Iris pigment epithelial cell (primary cell): ENCODE data around the gene PMS2.
"Not testable (repeated sequence)": the region's sequence is repeated elsewhere in the genome, so short reads cannot be mapped to it uniquely, and the experiment has no call there.

Experiments used
- DNase-seq: peaks from one replicate; pipeline ENCODE4 v3.0.0-alpha.2; 2011; ENCODE audit warnings: low read depth

The PMS2 gene, protein sequence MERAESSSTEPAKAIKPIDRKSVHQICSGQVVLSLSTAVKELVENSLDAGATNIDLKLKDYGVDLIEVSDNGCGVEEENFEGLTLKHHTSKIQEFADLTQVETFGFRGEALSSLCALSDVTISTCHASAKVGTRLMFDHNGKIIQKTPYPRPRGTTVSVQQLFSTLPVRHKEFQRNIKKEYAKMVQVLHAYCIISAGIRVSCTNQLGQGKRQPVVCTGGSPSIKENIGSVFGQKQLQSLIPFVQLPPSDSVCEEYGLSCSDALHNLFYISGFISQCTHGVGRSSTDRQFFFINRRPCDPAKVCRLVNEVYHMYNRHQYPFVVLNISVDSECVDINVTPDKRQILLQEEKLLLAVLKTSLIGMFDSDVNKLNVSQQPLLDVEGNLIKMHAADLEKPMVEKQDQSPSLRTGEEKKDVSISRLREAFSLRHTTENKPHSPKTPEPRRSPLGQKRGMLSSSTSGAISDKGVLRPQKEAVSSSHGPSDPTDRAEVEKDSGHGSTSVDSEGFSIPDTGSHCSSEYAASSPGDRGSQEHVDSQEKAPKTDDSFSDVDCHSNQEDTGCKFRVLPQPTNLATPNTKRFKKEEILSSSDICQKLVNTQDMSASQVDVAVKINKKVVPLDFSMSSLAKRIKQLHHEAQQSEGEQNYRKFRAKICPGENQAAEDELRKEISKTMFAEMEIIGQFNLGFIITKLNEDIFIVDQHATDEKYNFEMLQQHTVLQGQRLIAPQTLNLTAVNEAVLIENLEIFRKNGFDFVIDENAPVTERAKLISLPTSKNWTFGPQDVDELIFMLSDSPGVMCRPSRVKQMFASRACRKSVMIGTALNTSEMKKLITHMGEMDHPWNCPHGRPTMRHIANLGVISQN

DNA sequence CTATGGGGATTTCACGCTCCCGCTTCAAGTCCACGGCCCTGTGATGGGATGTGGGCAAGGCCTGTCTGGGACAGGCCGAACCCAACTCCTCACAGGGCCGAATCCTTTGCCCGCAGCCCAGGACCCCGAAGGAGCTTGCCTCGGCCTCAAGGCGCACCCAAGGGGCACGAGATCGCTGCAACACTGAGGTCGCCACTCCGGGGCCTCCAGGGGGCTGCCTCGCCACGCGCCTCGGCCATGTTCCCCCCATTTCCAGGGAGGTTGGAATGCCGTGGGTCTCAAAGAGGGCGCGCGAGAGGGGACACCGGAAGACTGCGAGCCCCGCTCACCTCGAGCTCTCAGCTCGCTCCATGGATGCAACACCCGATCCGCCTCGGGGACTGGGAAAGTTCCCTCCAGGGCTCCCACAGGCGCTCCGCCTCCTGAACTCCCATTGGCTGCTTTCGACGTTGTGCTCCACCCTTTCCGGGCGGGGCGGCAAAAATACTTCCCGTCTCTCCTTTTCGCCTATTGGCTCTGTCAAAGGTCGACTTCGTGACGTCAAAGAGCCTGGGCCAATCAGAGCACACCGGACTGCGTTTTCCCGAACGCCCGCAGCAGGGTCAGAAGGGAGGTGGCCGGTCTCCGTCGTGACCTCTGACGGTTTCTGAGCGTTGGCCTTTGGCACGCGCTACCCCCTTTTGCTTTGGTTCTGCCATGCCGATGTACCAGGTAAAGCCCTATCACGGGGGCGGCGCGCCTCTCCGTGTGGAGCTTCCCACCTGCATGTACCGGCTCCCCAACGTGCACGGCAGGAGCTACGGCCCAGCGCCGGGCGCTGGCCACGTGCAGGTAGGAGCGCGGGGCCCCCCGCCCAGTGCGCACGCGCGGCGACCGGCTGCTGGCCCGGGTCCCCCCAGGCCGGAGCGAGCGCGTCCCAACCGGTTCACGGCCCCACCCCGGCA lies at the start of gene PMS2, which contains the start of gene AIMP2:
Gene PMS2 (minus strand): TSS at position 382 of the 944 bp plus-strand sequence. CDS start 30 bp downstream, at position 352.
Gene AIMP2 (plus strand): TSS at position 605 of the 944 bp plus-strand sequence. CDS start 92 bp downstream, at position 697.
- peak; percentile 99 for DNase-seq

DNA sequence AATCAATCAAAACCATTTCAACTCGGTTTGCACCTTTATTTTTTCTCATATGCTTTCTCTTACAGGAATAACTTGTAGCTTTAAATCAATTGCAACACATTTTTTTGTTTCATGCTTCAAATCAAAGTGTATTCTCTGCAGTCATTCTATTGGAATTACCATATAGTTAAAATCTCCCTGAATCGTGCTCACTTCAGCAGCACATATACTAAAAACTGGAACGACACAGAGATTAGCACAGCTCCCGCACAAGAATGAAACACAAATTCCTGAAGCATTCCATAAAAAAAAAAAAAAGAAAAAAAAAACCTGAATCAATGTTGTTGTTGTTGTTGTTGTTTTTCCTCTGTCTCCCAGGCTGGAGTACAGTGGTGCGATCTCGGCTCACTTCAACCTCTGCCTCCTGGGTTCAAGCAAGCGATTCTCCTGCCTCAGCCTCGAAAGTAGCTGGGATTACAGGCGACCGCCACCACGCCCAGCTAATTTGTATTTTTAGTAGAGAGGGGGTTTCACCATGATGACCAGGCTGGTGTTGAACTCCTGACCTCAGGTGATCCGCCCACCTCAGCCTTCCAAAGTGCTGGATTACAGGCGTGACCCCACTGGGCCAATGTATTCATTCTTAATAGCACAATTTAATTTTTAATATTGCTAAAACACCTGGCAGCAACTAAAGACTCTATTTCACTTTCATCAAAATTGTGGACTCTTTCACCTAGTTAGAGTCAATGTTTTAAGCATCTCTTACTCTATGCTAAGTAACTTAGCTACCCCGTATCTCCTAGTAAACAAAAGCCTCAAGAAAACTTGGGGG lies 48.7 kb upstream of the PMS2 start:
- peak; percentile 10 for DNase-seq

DNA sequence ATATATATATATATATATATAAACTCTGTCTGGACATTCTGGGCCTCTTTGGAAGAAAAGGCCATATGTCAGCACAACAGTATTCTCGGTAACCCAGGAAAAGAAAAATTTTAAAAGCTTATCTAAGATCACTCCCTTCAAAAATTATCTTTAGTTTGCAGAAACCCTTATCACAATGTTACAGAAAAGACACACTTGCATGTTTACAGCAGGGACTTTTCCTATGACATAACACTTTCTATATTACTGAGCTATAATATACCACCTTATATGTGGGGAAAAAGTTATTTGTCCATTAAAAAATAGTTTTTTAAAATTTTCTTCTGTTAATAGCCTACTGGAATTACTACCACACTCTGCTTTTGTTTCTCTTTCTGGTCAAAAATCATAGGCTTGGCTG lies 47.8 kb upstream of the PMS2 start:
- no peak for DNase-seq

DNA sequence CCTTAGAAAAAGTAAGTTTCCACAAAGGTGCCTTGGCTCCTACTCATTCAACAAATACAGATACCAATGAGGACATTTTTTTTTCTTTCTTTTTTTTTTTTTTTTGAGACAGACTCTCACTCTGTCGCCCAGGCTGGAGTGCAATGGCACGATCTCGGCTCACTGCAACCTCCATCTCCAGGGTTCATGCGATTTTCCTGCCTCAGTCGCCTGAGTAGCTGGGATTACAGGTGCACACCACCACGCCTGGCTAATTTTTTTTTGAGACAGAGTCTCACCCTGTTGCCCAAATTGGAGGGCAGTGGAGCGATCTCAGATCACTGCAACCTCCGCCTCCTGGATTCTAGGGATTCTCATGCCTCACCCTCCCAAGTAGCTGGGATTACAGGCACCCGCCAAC lies 42.3 kb upstream of the PMS2 start:
- not testable (repeated sequence) for DNase-seq

DNA sequence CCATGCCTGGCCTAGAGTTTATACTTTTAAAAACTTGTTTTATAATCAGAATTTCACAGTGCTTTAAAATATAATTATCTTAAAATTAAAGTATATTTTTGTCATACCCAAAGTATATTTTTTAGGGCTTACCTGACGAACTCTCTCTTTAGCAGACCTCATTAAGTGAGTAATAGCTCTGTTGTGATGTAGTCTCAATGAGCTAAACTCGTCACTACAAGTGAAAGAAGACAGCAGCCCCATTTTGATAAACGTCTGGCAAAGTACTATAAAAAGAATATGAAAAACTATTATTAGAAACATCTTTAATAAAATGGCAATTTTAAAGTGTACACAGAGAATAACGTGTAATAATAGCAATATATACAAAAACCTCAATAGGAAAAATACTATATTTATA lies 40.9 kb upstream of the PMS2 start:
- no peak for DNase-seq

DNA sequence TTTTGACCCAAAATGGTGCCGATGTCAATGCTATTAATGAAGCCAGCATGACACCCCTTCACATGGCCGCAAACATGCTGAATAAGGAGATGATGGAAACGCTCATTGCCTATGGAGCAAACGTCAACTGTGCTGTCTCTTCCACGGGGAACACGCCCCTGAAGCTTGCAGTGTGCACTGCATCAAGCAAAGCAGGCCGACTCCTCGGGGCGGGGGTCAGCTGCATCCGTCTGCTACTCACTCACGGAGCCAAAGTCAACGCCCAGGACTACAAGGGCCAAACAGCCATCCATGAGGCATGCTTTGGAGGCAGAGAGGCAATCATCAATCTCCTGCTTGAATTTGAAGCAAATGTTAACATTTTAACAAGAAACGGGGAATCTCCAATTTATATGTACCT lies 26.8 kb upstream of the PMS2 start:
- no peak for DNase-seq

DNA sequence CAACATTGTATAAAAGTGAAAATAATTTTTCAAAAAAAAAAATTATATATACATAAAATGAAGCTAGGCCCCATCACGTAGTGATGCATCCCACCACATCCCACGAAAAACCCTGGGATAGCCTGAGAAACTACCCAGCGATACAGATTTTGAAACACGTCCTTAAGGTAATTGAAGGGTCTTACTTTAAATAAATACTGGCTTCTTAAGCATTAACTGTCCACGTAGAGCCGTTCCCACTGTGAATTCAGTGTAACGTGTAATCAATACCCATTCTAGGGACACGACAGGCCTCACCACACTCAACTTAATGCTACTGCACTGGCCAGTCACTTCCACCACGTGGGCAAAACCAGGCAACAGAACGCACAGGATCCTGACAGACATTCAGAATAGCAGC lies 26.3 kb upstream of the PMS2 start:
- DNase-seq = no peak

DNA sequence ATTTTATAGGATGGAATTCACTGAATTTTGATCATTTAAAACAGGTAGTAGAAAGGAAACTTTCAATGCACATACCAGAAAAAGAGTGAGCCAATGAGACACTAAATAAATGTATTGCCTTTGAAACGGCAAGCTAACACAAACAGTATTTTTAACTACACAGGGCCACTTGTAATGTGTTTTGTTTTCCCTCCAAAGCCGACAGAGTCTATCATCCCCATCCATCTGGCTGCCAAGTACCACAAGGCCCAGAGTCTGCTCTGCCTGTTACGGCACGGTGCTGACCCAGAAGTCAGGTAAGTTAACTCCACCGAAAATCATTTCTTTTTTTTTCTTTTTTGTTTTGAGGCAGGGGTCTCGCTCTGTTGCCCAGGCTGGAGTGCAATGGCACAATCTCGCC lies 23.8 kb upstream of the PMS2 start:
- DNase-seq = no peak

DNA sequence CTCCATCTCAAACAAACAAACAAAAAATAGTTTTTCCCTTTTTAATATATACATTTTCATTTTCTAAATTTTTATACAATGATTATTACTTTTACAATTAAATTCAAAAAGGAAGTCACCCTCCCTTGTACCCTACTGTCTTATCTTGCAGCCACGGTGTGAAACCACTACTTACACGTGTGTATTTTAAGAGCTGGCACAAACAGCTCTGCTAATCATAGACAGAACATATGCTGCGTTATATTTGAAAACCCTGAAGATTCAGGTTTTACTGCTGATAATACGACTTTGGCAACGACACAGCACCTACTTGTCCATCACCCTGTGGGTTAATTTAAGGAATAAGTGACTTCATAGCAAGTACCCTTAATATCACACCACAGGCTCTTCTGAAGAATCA lies 23.3 kb upstream of the PMS2 start:
- DNase-seq = no peak

DNA sequence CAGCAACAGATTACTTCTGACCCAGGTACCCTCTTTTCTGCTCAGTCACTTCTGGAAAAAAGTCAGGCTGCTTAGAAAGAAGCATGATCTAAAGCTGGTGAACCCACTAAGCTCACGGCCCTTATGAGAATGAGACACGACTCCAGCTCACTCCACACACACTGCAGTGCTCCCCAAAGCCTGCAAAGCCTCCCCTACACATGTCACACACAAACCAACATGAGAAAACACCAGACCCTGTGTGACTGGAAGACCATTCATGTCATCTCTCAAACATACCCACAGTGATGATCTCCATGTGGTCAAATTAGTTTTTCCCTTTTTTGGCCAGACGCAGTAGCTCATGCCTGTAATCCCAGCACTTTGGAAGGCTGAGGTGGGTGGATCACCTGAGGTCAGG lies 22.7 kb upstream of the PMS2 start:
- no peak for DNase-seq

DNA sequence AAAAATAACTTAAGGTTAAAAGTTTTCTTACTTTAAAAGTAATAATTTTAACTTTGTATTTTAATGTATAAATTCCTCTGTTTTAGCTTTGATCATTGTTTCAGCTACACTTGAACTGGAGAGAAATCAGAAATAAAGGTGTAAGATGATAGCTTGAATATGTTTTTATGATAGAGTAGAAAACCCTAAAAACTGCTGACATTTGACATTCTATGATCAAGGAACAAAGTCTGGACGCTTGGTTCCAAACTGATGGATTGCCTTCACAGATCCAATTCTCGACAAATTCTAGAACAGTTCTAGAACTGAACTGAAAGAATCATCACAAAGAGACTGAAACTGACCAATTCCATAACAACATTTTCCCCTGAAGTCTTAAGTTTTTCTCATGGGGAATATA lies 22.1 kb upstream of the PMS2 start, which contains the start of gene ANKRD61:
Gene ANKRD61 (plus strand): TSS at position 389 of the 400 bp plus-strand sequence. CDS start 0 bp downstream, at position 389.
- no peak for DNase-seq

DNA sequence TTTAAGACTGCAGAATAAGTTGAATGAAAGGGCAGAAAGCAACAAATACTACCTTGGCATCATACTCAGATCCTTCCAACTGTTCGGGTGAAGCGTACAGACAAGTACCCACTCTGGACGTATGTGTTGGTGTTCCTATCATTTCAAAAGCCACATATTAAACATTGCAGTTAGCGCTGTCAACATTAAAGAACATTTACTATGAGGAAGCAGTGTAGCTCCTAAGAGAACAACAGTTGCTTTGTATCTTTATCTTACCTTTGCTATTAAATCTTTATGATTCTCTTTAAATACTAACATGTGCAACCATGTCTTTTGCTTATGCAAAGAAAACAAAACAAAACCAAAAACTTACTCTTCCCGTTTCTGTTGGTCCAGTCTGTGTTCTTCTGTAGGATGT lies 19.7 kb upstream of the PMS2 start:
- DNase-seq = no peak

DNA sequence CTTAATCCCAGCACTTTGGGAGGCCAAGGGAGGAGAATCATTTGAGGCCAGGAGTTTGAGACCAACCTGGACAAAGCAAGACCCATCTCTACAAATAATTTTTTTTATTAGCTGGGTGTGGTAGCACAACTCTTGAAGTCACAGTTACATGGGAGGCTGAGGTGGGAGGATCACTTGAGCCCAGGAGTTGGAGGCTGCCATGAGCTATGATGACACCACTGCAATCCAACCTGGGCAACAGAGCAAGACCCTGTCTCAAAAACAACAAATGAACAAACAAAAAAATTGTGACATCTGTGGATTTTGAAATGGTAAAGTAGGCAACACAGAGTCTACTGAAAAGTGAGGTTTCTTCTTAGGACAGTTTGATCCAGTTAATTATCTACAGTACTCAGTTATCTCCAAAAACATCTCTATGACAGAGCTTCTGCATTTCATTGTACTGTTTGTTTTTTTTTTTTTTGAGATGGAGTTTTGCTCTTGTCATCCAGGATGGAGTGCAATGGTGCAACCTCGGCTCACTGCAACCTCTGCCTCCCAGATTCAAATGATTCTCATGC lies 19.0 kb upstream of the PMS2 start:
- no peak for DNase-seq

DNA sequence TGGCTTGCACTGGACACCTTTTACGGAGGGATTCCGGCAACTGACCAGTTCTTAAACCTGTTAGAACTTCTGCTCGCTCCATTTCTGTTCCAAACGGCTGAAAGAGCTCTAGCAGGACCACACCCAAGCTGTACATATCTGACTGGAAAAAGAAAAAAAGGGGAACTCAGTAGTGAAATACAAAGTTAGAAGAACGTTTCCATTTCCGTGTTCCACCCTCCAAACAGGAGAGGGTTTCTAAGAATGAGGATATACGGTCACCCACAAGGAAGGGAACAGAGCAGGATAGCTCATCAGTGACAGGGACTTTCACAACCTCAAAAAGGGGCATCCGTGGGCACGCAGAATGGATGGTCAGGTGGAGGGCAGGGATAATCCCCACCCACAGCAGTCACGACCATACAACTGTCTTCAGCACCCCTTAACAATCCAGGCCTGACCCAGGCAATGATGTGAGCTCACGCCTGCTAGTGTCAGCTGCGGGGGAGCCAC lies 18.0 kb upstream of the PMS2 start:
- no peak for DNase-seq

DNA sequence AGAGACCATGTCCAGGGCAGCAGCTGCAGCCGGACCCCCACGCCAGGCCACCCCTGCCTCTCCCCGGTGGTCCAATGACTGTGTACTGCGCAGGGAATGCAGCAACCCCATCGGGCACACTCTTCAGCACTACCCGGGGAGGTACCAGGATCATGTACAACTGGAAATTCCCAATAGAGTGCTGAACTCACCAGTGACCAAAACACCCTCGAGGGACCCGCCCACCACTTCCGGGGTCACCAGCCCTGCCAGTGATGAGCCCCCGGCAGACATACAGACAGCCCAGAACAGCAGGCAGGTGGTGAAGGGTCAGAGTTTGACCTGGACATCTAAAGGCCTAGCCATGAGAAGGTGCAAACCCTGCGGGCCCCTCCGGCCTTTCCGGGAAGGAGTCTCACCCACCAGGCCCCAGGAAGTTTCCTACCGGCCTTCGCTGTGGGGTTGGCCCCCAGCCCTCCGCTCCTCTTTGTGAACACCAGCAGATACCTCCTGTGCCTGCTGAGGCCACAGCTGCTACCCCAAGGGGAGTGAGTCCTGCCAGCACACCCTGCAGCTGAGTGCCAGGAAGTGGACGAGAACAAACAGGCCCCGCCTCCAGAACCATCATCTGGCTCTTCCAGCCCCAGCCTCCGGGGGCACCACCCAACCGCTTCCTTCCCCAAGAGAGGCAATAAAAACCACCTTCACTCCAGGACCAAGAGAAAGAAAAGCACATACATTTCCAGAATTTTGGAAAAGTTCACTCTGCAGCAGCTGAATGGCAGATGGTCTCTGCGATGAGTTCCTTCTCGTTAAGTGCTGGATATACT lies 17.4 kb upstream of the PMS2 start:
- DNase-seq = peak; percentile 55

DNA sequence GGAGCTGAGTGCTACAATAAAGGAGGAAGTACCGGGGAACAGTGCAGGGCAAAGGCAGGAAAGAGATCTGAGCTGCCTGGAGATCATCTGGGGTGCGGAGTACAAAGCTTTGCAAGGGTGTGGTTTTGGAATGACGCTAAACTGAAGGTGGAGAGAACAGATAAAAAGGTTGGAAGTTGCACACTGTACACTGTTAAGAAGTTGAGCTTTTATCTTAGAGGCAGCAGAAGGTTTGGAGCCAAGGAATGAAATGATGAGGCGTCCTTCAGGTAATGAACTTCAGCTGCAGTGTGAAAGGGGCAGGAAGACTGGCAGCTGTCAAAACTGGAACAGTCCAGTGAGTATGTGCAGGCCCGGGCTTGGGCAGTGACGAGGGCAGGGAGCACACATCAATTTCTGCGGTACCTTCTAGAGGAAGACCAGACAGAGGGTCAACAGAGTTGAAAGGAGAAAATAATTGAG lies 15.2 kb upstream of the PMS2 start:
- no peak for DNase-seq

DNA sequence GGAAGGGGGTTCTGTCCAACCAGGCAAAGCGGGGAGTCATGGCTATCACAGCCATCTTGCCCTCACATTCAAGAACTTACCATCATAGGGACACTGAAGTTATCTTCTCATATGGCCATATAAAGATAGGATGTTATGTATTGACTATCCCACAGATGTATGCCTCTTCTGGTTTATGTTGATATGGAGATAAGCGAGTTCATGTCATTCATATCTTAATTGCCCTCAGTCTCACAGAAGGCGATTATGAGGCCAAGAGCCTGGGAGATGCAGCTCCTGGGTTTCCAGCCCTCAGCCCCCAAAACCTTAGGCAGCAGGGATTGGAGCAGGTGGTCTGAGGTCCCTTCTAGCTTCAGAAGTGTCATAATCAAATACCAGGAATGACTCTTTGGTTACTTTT lies 13.9 kb upstream of the PMS2 start:
- no peak for DNase-seq

DNA sequence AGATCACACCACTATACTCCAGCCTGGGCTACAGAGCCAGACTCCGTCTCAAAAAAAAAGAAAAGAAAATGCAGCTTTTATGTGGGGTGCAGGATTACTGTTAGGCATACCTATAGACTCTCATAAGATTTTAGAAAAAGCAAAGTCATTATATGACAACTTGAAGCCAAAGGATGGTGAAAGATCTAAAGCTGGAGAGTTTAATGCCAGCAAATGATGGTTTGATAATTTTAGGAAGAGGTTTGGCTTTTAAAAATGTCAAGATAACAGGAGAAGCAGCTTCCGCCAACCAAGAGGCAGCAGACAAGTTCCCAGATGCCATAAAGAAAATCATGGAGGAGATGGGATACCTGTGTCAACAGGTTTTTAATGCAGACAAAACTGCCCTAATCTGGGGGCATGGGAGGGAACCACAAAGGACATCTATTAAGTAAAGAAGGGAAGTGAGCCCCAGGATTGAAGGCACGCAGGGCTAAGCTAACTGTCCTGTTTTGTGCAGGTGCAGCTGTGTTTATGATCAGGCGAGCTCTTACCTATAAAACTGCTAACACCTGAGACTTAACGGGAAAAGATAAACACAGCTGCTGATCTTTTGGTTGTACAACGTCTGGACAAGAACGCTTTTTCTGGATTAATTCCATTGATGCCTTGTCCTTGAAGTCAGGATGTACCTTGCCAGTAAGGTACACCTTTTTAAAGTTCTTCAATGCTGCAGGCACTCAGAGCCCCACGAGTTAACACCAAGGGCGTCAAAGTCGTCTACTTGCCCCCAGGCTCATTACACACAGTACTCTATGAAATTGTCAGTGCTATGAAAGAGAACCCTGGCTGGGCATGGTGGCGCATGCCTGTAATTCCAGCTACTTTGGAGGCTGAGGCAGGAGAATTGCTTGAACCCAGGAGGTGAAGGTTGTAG lies 11.8 kb upstream of the PMS2 start:
- no peak for DNase-seq

DNA sequence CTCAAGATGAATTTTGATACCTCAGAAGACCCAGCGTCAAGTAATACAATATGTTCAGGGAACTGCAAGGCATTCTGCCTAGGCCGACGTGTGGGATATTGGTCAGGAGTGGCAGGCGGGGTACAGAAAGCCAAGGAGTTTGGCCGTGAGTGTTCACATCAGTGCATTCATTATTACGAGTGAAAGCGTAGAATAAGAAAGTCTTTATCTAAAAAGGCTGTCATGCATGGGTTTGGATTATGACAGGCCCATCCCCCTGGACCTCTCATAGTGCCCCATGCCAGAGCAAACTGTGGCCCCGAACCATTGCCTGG lies 7.8 kb upstream of the PMS2 start:
- DNase-seq = no peak
